ENCODE results near the gene UBE2D3.

UBE2D3 gene

DNA sequence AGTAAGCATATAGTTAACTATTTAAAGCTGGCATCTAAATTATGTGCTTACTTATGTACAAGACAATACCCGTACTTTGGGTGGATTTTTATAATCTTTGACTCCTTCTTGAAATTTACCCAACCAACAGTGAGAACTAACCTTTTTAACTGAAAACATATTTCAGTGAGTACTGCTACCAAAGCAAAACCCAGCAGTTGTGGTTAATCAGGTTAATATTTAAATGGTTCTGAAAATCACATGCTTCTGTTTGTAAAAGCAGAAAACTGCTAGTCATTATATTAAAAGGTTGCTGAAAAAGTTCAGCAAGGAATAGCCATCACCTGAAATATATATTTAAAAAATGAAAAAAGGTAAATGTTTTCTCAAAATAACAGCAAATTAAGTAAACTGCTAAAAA lies 20.0 kb downstream of the UBE2D3 start:
- TF ChIP-seq, protein P1, sequence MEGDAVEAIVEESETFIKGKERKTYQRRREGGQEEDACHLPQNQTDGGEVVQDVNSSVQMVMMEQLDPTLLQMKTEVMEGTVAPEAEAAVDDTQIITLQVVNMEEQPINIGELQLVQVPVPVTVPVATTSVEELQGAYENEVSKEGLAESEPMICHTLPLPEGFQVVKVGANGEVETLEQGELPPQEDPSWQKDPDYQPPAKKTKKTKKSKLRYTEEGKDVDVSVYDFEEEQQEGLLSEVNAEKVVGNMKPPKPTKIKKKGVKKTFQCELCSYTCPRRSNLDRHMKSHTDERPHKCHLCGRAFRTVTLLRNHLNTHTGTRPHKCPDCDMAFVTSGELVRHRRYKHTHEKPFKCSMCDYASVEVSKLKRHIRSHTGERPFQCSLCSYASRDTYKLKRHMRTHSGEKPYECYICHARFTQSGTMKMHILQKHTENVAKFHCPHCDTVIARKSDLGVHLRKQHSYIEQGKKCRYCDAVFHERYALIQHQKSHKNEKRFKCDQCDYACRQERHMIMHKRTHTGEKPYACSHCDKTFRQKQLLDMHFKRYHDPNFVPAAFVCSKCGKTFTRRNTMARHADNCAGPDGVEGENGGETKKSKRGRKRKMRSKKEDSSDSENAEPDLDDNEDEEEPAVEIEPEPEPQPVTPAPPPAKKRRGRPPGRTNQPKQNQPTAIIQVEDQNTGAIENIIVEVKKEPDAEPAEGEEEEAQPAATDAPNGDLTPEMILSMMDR (IDR thresholded peaks at IDR 0.05; ENCODE audit: low read depth, low read length, missing control alignments): no peak
- in situ Hi-C loops (cut with HindIII; ENCODE audit: low sequenced_read_pairs): loop anchor here (5.0 kb wide), 1 partner anchor 185 kb away; no protein-coding TSS in a partner anchor
- H3K4me3 ChIP-seq (ENCODE audit: low read depth, low read length): no peak overlapping the region
- no peak for DNase-seq (ENCODE audit: low read depth)

DNA sequence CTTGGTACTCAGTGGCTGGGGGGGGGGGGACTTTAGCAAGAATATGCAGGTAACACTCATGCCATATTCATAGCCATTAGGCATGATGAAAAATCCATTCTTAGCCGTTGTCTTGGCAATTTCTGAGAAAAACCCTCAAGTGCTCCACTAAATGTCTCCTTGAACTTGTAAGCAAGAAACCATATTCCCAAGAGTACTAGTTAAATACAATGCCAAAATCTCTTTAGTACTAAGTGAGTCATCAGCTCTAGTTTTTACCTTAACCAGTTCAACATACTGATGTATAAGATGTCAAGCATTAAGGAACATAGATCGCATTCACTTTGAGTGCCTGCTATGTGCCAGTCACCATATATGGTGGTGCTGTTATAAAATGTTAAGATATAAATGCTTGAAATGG lies 27.5 kb downstream of the UBE2D3 start:
- H3K4me3 ChIP-seq (ENCODE audit: low read depth, low read length): no peak overlapping the region
- in situ Hi-C loops (cut with HindIII; ENCODE audit: low sequenced_read_pairs): no loop called here
- no peak for DNase-seq (ENCODE audit: low read depth)
- TF ChIP-seq, protein P1 (IDR thresholded peaks at IDR 0.05; ENCODE audit: low read depth, low read length, missing control alignments): no peak

DNA sequence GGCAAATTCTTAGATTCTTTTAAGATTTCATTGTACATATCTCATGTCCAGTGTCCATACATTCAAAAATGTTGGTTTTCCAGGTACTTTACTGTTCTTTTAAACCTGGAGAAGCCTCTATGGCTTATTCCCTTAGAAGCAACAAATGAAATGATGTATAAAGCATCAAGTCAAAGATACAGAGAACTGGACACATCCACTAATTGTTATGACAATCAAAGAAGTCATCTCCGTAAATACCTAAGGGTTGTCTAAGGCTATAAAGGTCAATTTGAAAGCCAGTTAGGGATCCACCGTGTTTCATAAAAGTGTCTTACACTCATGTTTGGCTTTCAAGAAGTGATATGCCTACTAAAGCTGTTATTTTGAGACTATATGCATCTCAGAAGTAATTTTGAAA lies 32.4 kb downstream of the UBE2D3 start:
- DNase-seq (ENCODE audit: low read depth): no peak
- no peak overlapping the region for H3K4me3 ChIP-seq (ENCODE audit: low read depth, low read length)
- in situ Hi-C loops (cut with HindIII; ENCODE audit: low sequenced_read_pairs): no loop called here
- TF ChIP-seq, protein P1 (IDR thresholded peaks at IDR 0.05; ENCODE audit: low read depth, low read length, missing control alignments): no peak

DNA sequence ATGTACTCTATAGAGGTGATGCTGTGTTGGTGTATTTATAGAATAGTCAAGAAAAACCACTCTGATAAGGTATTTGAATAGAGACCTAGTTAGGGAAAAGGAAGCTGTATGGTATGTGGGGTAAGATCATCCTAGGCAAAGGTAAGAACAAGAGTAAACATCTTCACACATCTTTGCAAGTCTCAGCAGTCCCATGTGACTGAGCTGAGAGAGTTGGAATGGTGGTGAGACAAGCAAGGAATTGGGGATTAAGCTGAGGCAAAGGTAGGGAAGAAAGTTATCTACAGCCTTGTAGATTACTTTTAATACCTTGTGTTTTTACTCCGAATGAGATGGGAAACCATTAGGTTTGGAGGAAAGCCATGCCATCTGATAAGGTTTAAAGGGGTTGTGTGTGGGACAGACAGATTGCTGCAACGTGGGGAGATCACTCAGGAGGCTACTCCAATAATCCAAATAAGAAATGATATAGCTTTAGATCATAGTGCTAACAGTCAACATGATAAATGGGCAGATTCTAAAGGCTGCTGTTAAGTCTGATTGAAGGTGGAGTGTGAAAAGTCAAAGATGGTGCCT lies 34.9 kb downstream of the UBE2D3 start:
- DNase-seq (ENCODE audit: low read depth): no peak
- no peak overlapping the region for H3K4me3 ChIP-seq (ENCODE audit: low read depth, low read length)
- TF ChIP-seq, protein P1 (IDR thresholded peaks at IDR 0.05; ENCODE audit: low read depth, low read length, missing control alignments): no peak
- in situ Hi-C loops (cut with HindIII; ENCODE audit: low sequenced_read_pairs): no loop called here

GRCh38 chr4:102791318-102791835 lies 36.0 kb downstream of the UBE2D3 start:
- H3K4me3 ChIP-seq (ENCODE audit: low read depth, low read length): no peak overlapping the region
- TF ChIP-seq, protein P1 (IDR thresholded peaks at IDR 0.05; ENCODE audit: low read depth, low read length, missing control alignments): no peak
- in situ Hi-C loops (cut with HindIII; ENCODE audit: low sequenced_read_pairs): no loop called here
- no peak for DNase-seq (ENCODE audit: low read depth)

GRCh38 chr4:102789317-102789717 lies 38.0 kb downstream of the UBE2D3 start:
- peak; percentile 70 for DNase-seq (ENCODE audit: low read depth)
- in situ Hi-C loops (cut with HindIII; ENCODE audit: low sequenced_read_pairs): no loop called here
- TF ChIP-seq, protein P1 (IDR thresholded peaks at IDR 0.05; ENCODE audit: low read depth, low read length, missing control alignments): no peak
- H3K4me3 ChIP-seq (ENCODE audit: low read depth, low read length): no peak overlapping the region

Data from astrocyte of the cerebellum (primary cell).